Astrocyte (in vitro differentiated cells and primary cell): ENCODE measurements around the gene PDZD2. TPM values are rescaled to one million over a fixed set of nuclear protein-coding genes. Genes with fewer than 3 reads are reported as not detected.

Source experiments
- DNase-seq: peaks from one replicate; pipeline ENCODE4 v3.0.0-alpha.2; 2010; ENCODE audit warnings: low read depth
- FAIRE-seq: peaks from 2 replicates; lab custom pipeline; 2011; peaks lifted over from hg19 to GRCh38; lab: Jason Lieb, UNC
- H2AFZ ChIP-seq: 2 replicates; pipeline ENCODE4 v1.6.0; 2012; ENCODE audit warnings: low read depth, low read length, inconsistent platforms
- H3K27ac ChIP-seq: 2 replicates; pipeline ENCODE4 v1.5.1; 2011; ENCODE audit warnings: low read depth, low read length, inconsistent platforms
- H3K27me3 ChIP-seq: 2 replicates; pipeline ENCODE4 v1.6.0; 2011; ENCODE audit warnings: low read length, inconsistent platforms; ENCODE audit not compliant: insufficient read depth
- H3K36me3 ChIP-seq: 2 replicates; pipeline ENCODE4 v1.5.1; 2011; ENCODE audit warnings: low read length, inconsistent platforms; ENCODE audit not compliant: insufficient read depth
- H3K4me1 ChIP-seq: 2 replicates; pipeline ENCODE4 v1.5.1; 2011; ENCODE audit warnings: low read length, inconsistent platforms; ENCODE audit not compliant: insufficient read depth
- H3K4me2 ChIP-seq: 2 replicates; pipeline ENCODE4 v1.6.0; 2012; ENCODE audit warnings: low read length, inconsistent platforms
- H3K4me3 ChIP-seq: 2 replicates; pipeline ENCODE4 v1.5.1; 2011; ENCODE audit warnings: low read depth, mild to moderate bottlenecking, low read length, inconsistent platforms; ENCODE audit not compliant: insufficient read depth
- H3K79me2 ChIP-seq: 2 replicates; pipeline ENCODE4 v1.6.0; 2012; ENCODE audit warnings: mild to moderate bottlenecking, low read length, inconsistent platforms; ENCODE audit not compliant: insufficient read depth
- H3K9ac ChIP-seq: 2 replicates; pipeline ENCODE4 v1.6.0; 2012; ENCODE audit warnings: mild to moderate bottlenecking, low read length, inconsistent platforms
- H3K9me3 ChIP-seq: 2 replicates; pipeline ENCODE4 v1.5.1; 2012; ENCODE audit warnings: low read depth, mild to moderate bottlenecking, low read length, inconsistent platforms; ENCODE audit not compliant: insufficient read depth
- H4K20me1 ChIP-seq: 2 replicates; pipeline ENCODE4 v1.6.0; 2012; ENCODE audit warnings: low read length, inconsistent platforms; ENCODE audit not compliant: insufficient read depth
- H3K27ac Mint-ChIP-seq: one replicate; pipeline ENCODE4 v1.8.0; 2021; ENCODE audit warnings: mild to moderate bottlenecking, mixed read lengths; ENCODE audit not compliant: unreplicated experiment
- H3K27me3 Mint-ChIP-seq: one replicate; pipeline ENCODE4 v1.8.0; 2021; ENCODE audit warnings: low read depth, mixed read lengths; ENCODE audit not compliant: unreplicated experiment
- H3K36me3 Mint-ChIP-seq: one replicate; pipeline ENCODE4 v1.8.0; 2021; ENCODE audit warnings: low read depth, mixed read lengths; ENCODE audit not compliant: unreplicated experiment
- H3K4me1 Mint-ChIP-seq: one replicate; pipeline ENCODE4 v1.8.0; 2021; ENCODE audit warnings: low read depth, mixed read lengths; ENCODE audit not compliant: unreplicated experiment
- H3K4me3 Mint-ChIP-seq: one replicate; pipeline ENCODE4 v1.8.0; 2021; ENCODE audit warnings: mild to moderate bottlenecking, moderate library complexity, mixed read lengths; ENCODE audit not compliant: unreplicated experiment
- H3K9me3 Mint-ChIP-seq: one replicate; pipeline ENCODE4 v1.8.0; 2021; ENCODE audit warnings: mild to moderate bottlenecking, mixed read lengths; ENCODE audit not compliant: unreplicated experiment
- CTCF ChIP-seq: IDR thresholded peaks from 2 replicates; pipeline ENCODE4 v1.5.1; 2011; ENCODE audit warnings: low read depth, mild to moderate bottlenecking, inconsistent platforms, low read length, moderate library complexity; ENCODE audit not compliant: insufficient read depth
- EZH2 ChIP-seq: IDR thresholded peaks from 2 replicates; pipeline ENCODE4 v1.6.1; 2012; ENCODE audit warnings: mild to moderate bottlenecking, low read length, inconsistent platforms; ENCODE audit not compliant: insufficient read depth
- total RNA-seq: library from RNA; stranded (reverse); gene quantifications from 2 replicates; pipeline ENCODE4 v1.2.1, GENCODE V29; 2021

The PDZD2 gene
- total RNA-seq, 1 donor from 2014 or later = 10.3 TPM

DNA sequence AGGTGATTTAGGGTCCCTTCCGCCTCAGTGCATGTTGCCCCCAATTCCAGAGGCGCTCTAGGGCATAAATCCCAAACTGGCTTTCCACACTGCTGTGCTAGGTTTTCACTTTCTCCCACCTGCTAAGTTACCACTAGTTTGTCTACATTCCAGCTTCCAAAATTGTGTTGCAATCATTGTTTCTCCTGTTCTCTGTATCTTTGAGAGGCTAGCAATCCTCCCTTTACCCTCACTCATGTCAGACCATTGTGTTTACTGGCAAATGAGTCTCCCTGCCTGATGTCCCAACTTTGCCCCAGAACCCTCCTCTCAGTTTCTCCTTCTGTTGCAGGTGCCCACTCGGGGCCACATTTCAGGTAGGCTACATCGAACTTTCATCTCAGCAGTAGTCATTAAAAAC, 221.3 kb downstream of the PDZD2 start:
- no peak for TF ChIP-seq EZH2
- no peak for TF ChIP-seq CTCF
- Histone ChIP-seq H3K27ac (no peak overlapping the region), H4K20me1 (no peaks in the 10 kb centered on the region), H3K36me3 (no peaks in the 10 kb centered on the region), H3K27me3 (no peaks in the 10 kb centered on the region), H3K9ac (no peak overlapping the region), H3K4me1 (peaks cover 5% of the 10 kb centered on the region), H3K4me3 (no peak overlapping the region), H3K79me2 (no peaks in the 10 kb centered on the region), H2AFZ (no peak overlapping the region), H3K9me3 (peaks cover 4% of the 10 kb centered on the region), H3K4me2 (no peak overlapping the region)
- Mint-ChIP-seq H3K27ac (no peak overlapping the region), H3K36me3 (peaks cover 15% of the 10 kb centered on the region), H3K4me3 (no peak overlapping the region), H3K4me1 (peaks cover 8% of the 10 kb centered on the region), H3K9me3 (peaks cover 8% of the 10 kb centered on the region), H3K27me3 (no peaks in the 10 kb centered on the region)
- DNase-seq = no peak
- FAIRE-seq = no peak

DNA sequence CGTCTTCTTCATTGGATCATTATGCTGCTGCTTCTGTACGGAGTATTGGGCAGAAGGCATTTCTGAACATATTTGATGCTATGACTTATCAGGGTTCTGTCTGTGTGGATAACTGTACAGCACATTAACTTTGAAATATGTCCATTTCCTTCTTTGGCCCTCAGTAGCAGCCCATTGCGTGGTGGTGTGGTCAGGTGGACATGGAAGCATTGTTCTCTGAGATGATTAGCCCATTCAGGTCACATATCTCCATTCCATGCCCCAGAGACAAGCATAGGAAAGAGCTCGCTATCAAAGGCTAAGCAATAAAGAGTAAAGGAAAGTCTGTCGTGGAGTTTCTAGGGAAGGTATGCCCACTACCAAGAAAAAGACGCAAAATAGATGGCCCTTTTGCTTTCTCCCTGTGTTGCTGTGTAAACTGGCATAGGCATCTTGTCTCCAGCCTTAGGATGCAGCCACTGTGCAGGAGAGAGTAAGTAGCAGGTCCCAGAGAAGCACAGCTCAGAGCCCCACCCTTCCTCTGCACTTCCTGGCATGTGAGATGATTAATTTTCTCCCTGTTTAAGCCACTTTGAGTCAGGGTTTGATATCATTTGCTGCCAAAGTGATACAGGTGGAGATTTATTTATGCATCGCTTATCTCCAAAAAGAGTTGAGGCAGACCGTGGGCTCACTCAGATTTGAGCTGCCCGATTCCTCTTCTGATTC, 221.9 kb downstream of the PDZD2 start:
- no peaks in the 10 kb centered on the region for H3K79me2 ChIP-seq
- Mint-ChIP-seq H3K36me3 (peaks cover 15% of the 10 kb centered on the region), H3K27ac (no peak overlapping the region), H3K27me3 (no peaks in the 10 kb centered on the region), H3K4me1 (peaks cover 4% of the 10 kb centered on the region), H3K4me3 (no peak overlapping the region), H3K9me3 (peaks cover 8% of the 10 kb centered on the region)
- no peaks in the 10 kb centered on the region for H3K27me3 ChIP-seq
- no peak for DNase-seq
- H2AFZ ChIP-seq = no peak overlapping the region
- H3K9me3 ChIP-seq = peaks cover 4% of the 10 kb centered on the region
- no peak overlapping the region for H3K4me2 ChIP-seq
- H3K27ac ChIP-seq = no peak overlapping the region
- no peak overlapping the region for H3K9ac ChIP-seq
- no peak overlapping the region for H3K4me3 ChIP-seq
- FAIRE-seq = no peak
- no peaks in the 10 kb centered on the region for H3K4me1 ChIP-seq
- no peaks in the 10 kb centered on the region for H4K20me1 ChIP-seq
- TF ChIP-seq CTCF = no peak
- no peak for TF ChIP-seq EZH2
- H3K36me3 ChIP-seq = no peaks in the 10 kb centered on the region

- DNase-seq (no peak), FAIRE-seq (no peak)
- Mint-ChIP-seq H3K36me3 (peaks cover 14% of the 10 kb centered on the region), H3K4me3 (no peak overlapping the region), H3K9me3 (peaks cover 8% of the 10 kb centered on the region), H3K27ac (no peak overlapping the region), H3K27me3 (no peaks in the 10 kb centered on the region), H3K4me1 (peaks cover 4% of the 10 kb centered on the region)
- H3K36me3 ChIP-seq = no peaks in the 10 kb centered on the region
- no peaks in the 10 kb centered on the region for H3K79me2 ChIP-seq
- H3K27me3 ChIP-seq = no peaks in the 10 kb centered on the region
- no peaks in the 10 kb centered on the region for H3K4me1 ChIP-seq
- no peak overlapping the region for H2AFZ ChIP-seq
- H3K27ac ChIP-seq = no peak overlapping the region
- no peak overlapping the region for H3K4me2 ChIP-seq
- peaks cover 4% of the 10 kb centered on the region for H3K9me3 ChIP-seq
- TF ChIP-seq EZH2 (no peak), CTCF (no peak)
- H3K4me3 ChIP-seq = no peak overlapping the region
- no peak overlapping the region for H3K9ac ChIP-seq
- no peaks in the 10 kb centered on the region for H4K20me1 ChIP-seq
Observed at GRCh38 chr5:31861601-31862000, 222.7 kb downstream of the PDZD2 start.
